Vagina (tissue), 2 donors: ENCODE data around the gene HECA.

Experiments used
- POLR2A ChIP-seq, 2 donors: fragments of 450-650 bp; IDR thresholded peaks; one replicate each; pipeline ENCODE4 v1.6.1; 2017; ENCODE audit warnings: antibody characterized with exemption in 2 of 2, mild to moderate bottlenecking in 2 of 2, moderate library complexity in 2 of 2
- POLR2AphosphoS5 ChIP-seq, 2 donors: sonication (generic); formaldehyde crosslinking; IDR thresholded peaks; one replicate each; pipeline ENCODE4 v1.9.0; 2017; ENCODE audit warnings: antibody characterized with exemption in 2 of 2, mild to moderate bottlenecking in 2 of 2, low read depth in 1 of 2; ENCODE audit not compliant: insufficient read depth in 1 of 2
- TF ChIP-seq, protein P1 (sequence below), 3 experiments: fragments of 450-650 bp in 2 of 3; fragments of 200-600 bp in 1 of 3; sonication (generic) in 1 of 3; IDR thresholded peaks; one replicate each; pipeline ENCODE4 v1.5.1; 2017 to 2019; ENCODE audit warnings: antibody characterized with exemption in 3 of 3, mild to moderate bottlenecking in 2 of 3, moderate library complexity in 2 of 3

GRCh38 chr6:139144490-139145085, 9.7 kb downstream of the HECA start:
- TF ChIP-seq, protein P1, sequence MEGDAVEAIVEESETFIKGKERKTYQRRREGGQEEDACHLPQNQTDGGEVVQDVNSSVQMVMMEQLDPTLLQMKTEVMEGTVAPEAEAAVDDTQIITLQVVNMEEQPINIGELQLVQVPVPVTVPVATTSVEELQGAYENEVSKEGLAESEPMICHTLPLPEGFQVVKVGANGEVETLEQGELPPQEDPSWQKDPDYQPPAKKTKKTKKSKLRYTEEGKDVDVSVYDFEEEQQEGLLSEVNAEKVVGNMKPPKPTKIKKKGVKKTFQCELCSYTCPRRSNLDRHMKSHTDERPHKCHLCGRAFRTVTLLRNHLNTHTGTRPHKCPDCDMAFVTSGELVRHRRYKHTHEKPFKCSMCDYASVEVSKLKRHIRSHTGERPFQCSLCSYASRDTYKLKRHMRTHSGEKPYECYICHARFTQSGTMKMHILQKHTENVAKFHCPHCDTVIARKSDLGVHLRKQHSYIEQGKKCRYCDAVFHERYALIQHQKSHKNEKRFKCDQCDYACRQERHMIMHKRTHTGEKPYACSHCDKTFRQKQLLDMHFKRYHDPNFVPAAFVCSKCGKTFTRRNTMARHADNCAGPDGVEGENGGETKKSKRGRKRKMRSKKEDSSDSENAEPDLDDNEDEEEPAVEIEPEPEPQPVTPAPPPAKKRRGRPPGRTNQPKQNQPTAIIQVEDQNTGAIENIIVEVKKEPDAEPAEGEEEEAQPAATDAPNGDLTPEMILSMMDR (IDR thresholded peaks at IDR 0.05), result no peak
- TF ChIP-seq POLR2A (IDR thresholded peaks at IDR 0.05) (no peak), POLR2AphosphoS5 (IDR thresholded peaks at IDR 0.05; ENCODE audit: insufficient read depth in 1 of 2, low read depth in 1 of 2) (no peak)
